ENCODE data around the gene GALT.

GRCh38 chr9:34655394-34655793 is 8.9 kb downstream of the GALT start:
- TF ChIP-seq, protein P1, sequence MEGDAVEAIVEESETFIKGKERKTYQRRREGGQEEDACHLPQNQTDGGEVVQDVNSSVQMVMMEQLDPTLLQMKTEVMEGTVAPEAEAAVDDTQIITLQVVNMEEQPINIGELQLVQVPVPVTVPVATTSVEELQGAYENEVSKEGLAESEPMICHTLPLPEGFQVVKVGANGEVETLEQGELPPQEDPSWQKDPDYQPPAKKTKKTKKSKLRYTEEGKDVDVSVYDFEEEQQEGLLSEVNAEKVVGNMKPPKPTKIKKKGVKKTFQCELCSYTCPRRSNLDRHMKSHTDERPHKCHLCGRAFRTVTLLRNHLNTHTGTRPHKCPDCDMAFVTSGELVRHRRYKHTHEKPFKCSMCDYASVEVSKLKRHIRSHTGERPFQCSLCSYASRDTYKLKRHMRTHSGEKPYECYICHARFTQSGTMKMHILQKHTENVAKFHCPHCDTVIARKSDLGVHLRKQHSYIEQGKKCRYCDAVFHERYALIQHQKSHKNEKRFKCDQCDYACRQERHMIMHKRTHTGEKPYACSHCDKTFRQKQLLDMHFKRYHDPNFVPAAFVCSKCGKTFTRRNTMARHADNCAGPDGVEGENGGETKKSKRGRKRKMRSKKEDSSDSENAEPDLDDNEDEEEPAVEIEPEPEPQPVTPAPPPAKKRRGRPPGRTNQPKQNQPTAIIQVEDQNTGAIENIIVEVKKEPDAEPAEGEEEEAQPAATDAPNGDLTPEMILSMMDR (IDR thresholded peaks at IDR 0.05) = no peak
- TF ChIP-seq POLR2A (IDR thresholded peaks at IDR 0.05) = no peak
